GM12864 (cell line): ENCODE measurements around the gene WWOX.

Experiments
- DNase-seq: peaks from one replicate; pipeline ENCODE4 v3.0.0-alpha.2; 2011; ENCODE audit warnings: low read depth
- H3K4me3 ChIP-seq: 2 replicates; pipeline ENCODE4 v1.5.1; 2011; ENCODE audit warnings: mild to moderate bottlenecking, low read depth, low read length, control low read depth
- TF ChIP-seq, protein P1 (sequence below): IDR thresholded peaks from 2 replicates; pipeline ENCODE4 v1.5.1; 2011; ENCODE audit warnings: low read depth, mild to moderate bottlenecking, moderate library complexity, low read length, control low read depth, inconsistent platforms; ENCODE audit errors: missing control alignments

Gene WWOX

DNA sequence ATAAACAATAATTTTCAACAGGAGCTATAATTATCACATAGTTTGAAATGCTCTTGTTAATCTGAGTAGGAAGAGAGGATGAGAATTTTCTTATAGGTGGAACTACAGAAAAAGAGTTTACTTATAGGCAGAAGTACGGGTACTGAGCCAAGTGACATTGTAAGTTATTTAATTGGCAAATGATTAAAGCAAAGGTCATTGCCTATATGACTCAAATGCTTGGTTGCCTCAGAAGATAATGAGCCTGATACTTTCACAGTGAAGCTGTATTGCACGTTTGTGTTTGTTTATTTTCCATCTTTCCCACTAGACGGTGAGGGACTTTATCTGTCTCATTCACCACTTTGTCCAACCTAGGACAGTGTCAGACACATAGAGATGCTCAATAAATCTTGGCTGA lies 751.8 kb downstream of the WWOX start:
- TF ChIP-seq, protein P1, sequence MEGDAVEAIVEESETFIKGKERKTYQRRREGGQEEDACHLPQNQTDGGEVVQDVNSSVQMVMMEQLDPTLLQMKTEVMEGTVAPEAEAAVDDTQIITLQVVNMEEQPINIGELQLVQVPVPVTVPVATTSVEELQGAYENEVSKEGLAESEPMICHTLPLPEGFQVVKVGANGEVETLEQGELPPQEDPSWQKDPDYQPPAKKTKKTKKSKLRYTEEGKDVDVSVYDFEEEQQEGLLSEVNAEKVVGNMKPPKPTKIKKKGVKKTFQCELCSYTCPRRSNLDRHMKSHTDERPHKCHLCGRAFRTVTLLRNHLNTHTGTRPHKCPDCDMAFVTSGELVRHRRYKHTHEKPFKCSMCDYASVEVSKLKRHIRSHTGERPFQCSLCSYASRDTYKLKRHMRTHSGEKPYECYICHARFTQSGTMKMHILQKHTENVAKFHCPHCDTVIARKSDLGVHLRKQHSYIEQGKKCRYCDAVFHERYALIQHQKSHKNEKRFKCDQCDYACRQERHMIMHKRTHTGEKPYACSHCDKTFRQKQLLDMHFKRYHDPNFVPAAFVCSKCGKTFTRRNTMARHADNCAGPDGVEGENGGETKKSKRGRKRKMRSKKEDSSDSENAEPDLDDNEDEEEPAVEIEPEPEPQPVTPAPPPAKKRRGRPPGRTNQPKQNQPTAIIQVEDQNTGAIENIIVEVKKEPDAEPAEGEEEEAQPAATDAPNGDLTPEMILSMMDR: no peak
- no peak for DNase-seq
- H3K4me3 ChIP-seq: no peak overlapping the region

DNA sequence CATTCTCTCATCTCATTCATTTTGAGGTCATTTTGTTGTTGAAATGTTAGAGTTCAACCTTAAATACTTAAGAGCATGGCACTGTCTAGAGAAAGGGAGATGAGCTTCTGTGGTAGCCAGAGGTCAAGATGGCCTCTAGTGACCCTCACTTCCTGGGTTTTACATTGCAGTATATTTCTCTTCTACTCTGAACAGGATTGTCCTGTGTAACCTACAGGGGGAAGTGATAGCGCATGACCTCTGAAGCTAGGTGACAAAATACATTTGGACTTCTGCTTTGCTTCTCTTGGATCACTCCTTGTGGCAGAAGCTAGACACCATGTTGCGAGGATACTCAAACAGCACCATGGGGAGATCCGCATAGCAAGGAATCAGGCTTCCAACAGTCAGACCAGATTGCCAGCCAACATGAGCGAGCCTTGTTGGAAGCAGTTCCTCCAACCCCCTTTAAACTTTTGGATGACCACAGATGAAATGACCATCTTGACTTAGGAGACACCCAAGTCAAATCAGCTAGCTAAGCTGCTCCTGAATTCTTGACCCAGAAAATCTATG lies 752.7 kb downstream of the WWOX start:
- no peak overlapping the region for H3K4me3 ChIP-seq
- DNase-seq: no peak
- TF ChIP-seq, protein P1: no peak

DNA sequence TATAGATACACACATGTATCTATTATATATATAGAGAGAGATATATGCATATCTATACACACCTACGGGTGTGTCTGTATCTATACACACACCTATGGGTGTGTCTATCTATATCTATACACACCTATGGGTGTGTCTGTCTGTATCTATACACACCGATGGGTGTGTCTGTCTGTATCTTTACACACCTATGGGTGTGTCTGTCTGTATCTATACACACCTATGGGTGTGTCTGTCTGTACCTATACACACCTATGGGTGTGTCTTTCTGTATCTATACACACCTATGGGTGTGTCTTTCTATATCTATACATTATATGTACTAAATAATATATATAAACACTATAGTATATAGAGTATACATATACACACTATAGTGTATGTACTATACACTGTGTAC lies 762.6 kb downstream of the WWOX start:
- H3K4me3 ChIP-seq: no peak overlapping the region
- TF ChIP-seq, protein P1: no peak
- DNase-seq: no peak

DNA sequence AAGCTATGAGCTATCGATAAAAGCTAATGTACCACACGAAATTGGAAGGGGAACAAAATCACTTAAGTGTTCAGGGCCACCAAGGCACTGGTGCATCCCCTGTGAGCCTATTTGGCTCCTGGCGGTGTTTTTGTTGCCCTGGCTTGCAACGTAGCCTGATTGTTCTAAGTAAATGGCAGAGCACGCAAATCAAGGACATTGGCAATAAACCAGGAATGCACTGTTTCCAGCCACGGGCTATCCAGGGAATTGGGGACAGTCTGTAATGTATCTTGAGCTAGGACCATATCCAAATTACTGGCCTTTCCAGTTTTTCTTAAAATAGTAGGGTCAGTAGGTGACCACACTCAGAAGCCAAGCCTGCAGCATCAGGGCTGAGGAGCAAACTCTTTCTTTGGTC lies 767.1 kb downstream of the WWOX start:
- no peak overlapping the region for H3K4me3 ChIP-seq
- DNase-seq: no peak
- TF ChIP-seq, protein P1: no peak

DNA sequence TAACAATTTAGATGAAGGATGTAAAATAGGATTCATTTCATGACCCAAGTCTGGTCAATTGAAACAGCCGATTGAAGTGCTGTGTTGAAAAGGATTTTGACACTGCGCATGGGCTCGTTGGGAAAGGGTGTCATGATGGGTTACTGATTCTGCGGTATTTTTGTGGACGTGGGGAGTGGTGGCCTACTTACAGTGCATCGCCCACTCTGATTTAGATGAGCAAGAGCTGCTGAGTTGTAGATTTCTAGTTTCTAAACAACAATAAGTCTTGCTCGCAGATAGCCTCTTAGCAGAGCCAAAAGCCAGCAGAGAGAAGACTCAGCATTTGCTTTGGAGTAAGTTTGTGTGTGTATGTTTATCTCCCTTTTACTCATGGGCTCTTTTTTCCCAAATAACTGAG lies 770.0 kb downstream of the WWOX start:
- no peak for DNase-seq
- no peak overlapping the region for H3K4me3 ChIP-seq
- TF ChIP-seq, protein P1: no peak

DNA sequence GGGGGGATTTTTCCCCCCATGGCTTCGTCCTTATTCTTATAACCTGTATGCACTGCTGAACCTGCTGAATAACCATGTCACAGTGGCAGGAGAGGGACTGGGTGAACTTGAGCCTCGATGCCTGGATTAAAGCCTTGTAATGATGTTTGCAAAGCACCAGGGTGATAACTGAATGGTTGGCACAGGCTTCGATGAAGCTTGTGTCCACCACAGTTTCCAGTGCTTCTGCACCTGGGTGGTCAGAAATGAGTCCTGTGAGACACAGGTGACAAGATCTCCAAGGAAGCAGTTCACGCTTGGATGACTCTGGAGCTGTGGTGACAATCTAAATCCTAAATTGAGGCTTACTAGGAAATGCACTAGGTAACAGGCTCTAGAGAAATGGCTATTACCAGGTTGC lies 771.8 kb downstream of the WWOX start:
- no peak overlapping the region for H3K4me3 ChIP-seq
- DNase-seq: no peak
- TF ChIP-seq, protein P1: no peak

DNA sequence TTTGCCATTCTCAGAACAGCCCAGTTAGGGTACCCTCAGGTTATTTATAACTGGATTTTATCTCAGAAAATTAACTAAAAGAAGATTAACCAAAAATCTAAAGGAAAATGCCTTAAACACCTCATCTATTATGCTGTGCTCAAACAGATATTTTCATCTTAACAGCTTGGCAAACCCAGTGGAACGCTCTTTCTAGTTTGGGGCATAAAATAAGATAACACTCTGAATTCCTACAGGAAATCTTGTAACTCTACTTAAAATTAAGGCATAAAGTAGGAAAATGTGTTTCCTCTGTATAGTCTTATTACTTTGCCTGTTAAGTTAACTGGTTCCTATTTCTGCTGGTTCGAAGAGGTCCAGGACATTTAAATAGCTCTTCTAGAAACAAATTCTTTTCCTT lies 777.2 kb downstream of the WWOX start:
- DNase-seq: no peak
- TF ChIP-seq, protein P1: no peak
- no peak overlapping the region for H3K4me3 ChIP-seq
